HG02885 (cell line): ENCODE results near the gene CRISPLD2.
"Not testable (repeated sequence)": the region's sequence is repeated elsewhere in the genome, so short reads cannot be mapped to it uniquely, and the experiment has no call there.

Experiments
- ATAC-seq: cut with Tn5 transposase; IDR thresholded peaks from one replicate; pipeline ENCODE4 v1.9.1; 2021; ENCODE audit warnings: mild to moderate bottlenecking; ENCODE audit not compliant: unreplicated experiment, poor library complexity

CRISPLD2 gene

GRCh38 chr16:84926462-84926861 is 106.7 kb downstream of the CRISPLD2 start:
- no peak for ATAC-seq

DNA sequence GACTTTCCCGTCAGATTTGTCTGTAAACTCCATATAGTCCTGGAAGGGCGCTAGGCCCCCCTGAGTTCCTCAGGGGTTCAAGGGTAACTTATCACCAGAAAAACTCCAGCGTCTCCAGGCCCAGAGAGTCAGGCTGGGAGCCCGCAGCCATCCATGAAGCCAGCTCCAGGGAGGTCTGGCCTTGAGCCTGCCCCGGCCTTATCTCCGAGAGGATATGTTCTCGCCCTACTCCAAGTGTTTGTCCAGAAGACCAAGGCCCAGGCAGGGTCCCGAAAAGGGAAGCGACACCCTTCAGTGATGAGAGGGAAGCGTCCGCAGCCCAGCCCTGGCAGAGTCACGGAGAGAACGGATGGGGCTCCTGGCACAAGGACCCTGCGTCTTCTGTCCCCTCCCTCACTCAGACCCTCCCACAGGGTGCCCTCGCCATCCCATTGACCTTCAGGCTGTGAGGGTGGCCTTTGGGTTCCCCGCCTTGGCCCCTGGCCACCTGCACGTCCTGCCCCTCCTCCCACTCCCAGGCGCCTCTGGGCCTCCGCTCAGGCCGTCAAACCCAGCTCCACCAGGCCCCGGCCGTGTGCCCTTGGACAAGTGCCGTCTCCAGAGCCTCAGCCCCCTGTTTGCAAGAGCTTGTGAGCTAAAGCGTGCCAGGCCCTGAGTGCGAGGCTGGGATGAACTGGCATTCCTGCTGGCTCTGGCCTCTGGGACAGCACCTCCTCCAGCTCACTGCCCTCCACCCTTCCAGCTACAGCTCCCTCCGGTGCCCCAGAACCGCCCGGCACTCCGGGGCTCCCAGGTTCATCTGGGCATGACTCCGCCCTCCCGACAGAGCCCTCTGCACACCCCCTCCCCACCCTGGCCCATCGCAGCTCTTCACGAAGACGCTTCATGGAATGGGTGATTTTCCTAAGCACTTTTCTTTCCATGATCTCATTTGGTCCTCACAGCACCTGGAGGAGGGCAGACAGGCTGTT is 108.1 kb downstream of the CRISPLD2 start:
- ATAC-seq, result no peak

DNA sequence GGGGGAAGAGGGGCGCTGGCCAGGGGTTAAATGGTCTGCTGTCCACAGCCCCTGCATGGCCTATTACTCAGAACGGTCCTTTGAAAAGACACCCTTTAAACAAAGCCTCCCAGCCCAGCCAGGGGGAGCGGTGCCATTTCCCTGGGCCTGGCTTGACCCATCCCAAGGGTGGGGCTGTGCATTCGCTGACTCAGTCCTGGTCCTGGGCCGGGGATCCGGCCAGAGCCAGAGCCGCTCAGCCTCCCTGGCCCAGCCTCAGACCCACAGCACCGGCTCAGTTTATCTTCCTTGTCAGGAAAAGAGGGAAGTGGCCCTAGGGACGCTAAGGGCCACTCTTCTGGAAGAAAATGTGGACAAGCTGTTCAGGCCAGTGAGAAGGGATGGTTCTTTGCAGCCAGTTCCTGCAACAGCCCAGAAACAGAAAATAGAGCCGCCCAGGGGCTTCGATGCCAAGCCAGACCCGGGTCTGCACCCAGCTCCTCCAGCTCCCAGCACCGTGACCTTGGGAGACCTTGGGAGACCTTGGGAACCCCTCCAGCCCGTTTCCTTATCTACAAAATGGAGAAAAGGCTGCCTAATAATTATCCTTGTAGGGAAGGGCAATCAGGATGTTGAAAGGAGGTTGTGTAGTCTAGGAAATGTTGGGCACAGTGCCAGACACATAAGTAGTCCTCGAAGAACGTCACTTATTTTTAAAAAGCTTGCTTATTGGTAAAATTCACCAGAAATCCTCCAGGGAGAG is 109.1 kb downstream of the CRISPLD2 start:
- no peak for ATAC-seq

- no peak for ATAC-seq
Observed at GRCh38 chr16:84929421-84930297, 109.9 kb downstream of the CRISPLD2 start.

- no peak for ATAC-seq
Observed at GRCh38 chr16:84930298-84931106, 110.7 kb downstream of the CRISPLD2 start.

DNA sequence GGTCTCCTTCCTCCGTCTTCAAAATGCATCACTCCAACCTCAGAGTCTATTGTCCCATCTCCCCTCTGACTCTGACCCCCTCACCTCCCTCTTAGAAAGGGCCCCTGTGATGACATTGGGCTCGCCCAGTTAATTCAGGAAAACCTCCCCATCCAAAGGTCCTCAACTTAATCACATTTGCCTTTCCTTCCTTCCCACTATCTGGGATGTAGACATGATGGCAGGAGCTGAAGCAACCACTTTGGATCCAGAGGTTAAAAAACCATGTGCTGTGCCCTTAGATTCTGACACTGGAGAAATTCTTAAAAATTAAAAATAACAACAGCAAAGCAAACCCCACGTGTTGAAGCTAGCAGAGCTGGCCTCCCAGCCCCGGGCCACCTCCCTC is 111.3 kb downstream of the CRISPLD2 start:
- no peak for ATAC-seq

- no peak for ATAC-seq
Observed at GRCh38 chr16:84931506-84931905, 111.7 kb downstream of the CRISPLD2 start.

DNA sequence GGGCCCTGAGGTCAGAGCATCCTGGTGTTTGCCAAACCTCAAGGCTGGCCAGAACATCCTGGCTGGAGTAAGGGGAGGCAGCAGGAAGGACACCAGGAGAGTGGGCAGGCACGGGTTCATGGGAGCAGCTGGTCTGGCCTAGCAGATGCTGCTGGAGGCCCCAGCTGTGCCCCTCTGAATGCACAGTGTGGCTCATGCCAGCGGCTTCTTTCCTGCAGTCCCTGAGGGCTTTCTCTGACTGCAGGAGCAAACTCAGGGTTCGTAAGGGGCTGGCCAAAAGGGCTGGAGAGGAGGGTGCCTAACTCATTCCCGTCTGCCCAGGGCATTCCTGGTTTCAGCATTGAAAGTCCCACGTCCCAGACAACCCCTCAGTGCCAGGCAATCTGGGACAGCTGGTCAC is 112.9 kb downstream of the CRISPLD2 start:
- ATAC-seq, result no peak

GRCh38 chr16:84933774-84934631 is 114.2 kb downstream of the CRISPLD2 start:
- no peak for ATAC-seq

DNA sequence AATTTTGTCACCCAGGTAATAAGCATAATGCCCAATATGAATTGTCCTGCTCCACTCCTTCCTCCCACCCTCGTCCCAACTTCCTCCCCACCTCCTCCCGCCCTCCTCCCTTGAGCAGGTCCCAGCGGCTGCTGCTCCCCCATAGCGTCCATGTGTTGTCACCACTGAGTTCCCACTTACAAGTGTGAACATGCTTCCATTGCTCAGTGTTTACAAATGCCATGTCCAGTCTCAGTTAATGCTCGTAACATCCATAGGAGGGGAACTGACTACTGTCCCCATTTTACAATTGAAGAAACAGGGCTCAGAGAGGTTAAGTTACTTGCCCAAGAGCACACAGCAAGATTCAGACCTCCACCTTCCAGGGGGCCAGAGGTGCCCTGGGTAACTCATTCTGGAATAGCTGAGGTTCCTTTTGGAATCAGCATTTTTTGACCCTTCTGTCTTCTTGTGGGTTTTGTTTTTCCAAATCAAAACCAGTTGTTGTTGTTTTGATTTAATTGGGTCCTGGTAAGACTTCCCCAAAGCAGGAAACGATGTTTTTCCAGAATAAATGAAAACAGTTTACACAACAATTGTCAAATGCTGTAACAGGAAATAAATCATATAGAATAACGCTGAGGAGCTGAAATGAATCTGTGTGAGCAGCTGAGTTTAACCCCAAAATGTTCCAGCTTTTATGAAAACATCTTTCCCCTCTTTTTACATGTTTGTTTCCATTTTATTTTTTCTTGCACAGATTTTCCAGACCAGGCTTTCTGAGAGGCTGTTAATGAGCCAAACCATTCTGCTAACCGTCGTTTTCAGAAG is 117.6 kb downstream of the CRISPLD2 start:
- ATAC-seq, result no peak

GRCh38 chr16:84938616-84939015 is 118.8 kb downstream of the CRISPLD2 start:
- ATAC-seq, result not testable (repeated sequence)

DNA sequence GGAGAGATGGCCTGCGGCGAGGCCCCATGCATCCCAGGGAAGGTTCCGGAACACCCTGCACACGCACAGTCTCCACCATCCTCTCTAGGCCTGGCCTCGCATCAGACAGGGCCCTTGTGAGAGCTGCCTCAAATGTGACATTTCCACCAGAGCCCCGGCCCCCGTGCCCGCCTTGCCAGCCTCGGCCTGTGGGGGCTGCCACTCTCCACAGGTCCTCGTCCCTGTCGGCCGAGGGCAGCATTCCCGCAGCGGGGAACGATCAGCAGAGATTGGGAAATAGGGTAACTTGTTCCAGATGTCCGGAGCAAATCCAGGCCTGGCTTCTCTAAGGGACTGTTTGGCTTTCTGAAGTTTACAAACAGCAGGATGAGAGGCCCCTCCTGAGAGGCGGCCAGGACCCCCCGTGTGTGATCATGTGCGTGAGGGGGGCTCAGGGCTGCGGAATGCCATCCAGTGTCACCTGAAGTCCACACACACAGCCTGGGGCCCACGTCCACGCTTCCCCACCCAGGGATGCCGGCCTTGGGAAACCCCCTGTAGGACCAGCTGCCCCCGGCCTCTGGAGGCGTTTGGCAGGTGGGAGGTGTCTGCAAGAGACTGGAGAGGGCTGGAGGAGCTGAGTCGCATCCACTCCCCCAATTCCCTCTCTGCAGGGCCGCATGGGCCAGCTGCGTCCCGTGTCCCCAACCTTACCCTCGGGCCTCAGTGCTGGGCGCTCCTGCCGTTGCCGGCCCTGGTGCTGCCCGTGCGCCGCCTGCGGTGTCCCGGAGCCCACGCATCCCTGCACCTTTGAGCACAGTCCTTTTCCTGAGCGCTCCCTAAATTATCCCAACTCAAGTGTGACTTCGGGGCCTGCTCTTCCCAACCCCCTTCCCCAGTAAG is 121.1 kb downstream of the CRISPLD2 start:
- ATAC-seq, result no peak

GRCh38 chr16:84941921-84942320 is 122.1 kb downstream of the CRISPLD2 start:
- no peak for ATAC-seq

- no peak for ATAC-seq
Observed at GRCh38 chr16:84942786-84943185, 123.0 kb downstream of the CRISPLD2 start.

- no peak for ATAC-seq
Observed at GRCh38 chr16:84943620-84944019, 123.8 kb downstream of the CRISPLD2 start.

GRCh38 chr16:84947022-84947421 is 127.2 kb downstream of the CRISPLD2 start:
- ATAC-seq, result no peak
